NCI-H526 (cell line): ENCODE measurements around the gene CFAP77.

ENCODE experiments used
- DNase-seq, 2 experiments: peaks; one replicate each; lab custom pipeline; 2025; lab: John Stamatoyannopoulos, UW

The CFAP77 gene

GRCh38 chr9:132597073-132597775, 187.2 kb downstream of the CFAP77 start:
- no peak for DNase-seq

- DNase-seq, result no peak
These were observed 190.4 kb downstream of the CFAP77 start for GRCh38 chr9:132600326-132600984.

- DNase-seq, result no peak
These were observed 192.2 kb downstream of the CFAP77 start for GRCh38 chr9:132602207-132602606.

GRCh38 chr9:132605387-132605786, 195.4 kb downstream of the CFAP77 start:
- DNase-seq, result no peak

- DNase-seq, result no peak
These were observed 196.1 kb downstream of the CFAP77 start for GRCh38 chr9:132606066-132606465.

- no peak for DNase-seq
These were observed 199.2 kb downstream of the CFAP77 start for GRCh38 chr9:132609184-132609583.

- no peak for DNase-seq
These were observed 199.8 kb downstream of the CFAP77 start for GRCh38 chr9:132609829-132610228.

GRCh38 chr9:132610661-132611060, 200.7 kb downstream of the CFAP77 start:
- no peak for DNase-seq

- no peak for DNase-seq
These were observed 204.3 kb downstream of the CFAP77 start for GRCh38 chr9:132614324-132614723.

GRCh38 chr9:132615774-132616173, 205.8 kb downstream of the CFAP77 start:
- peak; percentile 71 to 85 for DNase-seq

- no peak for DNase-seq
These were observed 206.7 kb downstream of the CFAP77 start for GRCh38 chr9:132616725-132617124.

- no peak for DNase-seq
These were observed 212.1 kb downstream of the CFAP77 start for GRCh38 chr9:132622159-132622558.
